ENCODE results near the gene HTT.

The HTT gene

DNA sequence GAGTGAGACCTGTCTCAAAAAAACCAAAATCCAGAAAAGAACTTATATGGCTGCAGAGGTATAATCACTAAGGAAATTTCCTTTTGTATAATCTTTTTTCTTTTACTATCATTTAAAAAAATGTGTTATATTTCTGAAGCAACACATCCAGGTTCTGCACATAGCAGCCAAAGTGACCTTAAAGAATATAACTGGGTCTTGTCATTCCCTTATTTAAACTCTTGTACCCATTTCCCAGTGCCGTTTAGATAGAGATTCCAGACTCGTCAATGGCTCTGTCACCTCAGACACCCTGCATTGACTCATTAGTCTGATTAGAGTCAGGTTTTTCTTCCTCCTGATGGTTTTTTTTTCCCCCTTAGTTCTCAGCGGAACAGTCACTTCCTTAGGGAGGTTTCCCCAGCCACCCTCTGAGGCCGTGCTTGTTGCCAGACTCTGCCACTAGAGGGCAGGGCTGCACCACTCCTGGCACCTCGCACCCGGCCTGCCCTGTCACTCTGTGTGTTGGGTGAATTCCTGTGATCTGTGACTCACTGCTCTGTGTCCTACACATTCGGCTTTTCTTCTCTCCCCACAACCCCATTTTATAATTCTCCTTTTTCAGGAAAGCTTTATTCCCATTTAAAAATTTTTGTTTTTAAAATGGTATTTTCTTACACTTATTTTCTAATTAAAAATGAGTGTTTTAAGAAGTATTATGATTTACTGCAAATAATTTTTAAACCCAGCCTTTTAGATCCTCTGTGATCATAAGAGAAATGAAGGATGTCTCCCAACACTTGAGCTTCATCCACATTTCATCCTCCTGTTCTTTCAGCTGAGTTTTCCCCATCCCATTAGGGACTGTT is 32.1 kb downstream of the HTT start:
- TF ChIP-seq JUND (IDR thresholded peaks at IDR 0.05; ENCODE audit: low read depth), result no peak
- DNase-seq (ENCODE audit: low read depth in 1 of 2, low spot score in 1 of 2), result peak; percentile 86 to 88
- in situ Hi-C loops (cut with HindIII; ENCODE audit: low pct_unique_long_range_greater_than_20kb, low sequenced_read_pairs), result no loop called here

DNA sequence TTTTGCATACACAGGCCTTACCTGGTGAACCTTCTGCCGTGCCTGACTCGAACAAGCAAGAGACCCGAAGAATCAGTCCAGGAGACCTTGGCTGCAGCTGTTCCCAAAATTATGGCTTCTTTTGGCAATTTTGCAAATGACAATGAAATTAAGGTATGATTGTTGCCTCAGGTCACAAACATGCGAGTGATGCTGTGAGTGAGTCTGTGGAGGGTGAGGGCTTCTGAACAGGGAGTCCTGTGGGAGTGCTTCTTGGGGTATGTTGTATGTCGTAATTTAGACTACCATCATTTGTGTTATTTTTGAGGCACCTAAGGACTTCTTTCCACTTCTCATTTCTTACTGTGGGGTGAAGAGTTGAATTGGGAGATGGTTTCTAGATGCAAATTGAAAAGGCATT is 32.8 kb downstream of the HTT start:
- in situ Hi-C loops (cut with HindIII; ENCODE audit: low pct_unique_long_range_greater_than_20kb, low sequenced_read_pairs), result no loop called here
- DNase-seq (ENCODE audit: low read depth in 1 of 2, low spot score in 1 of 2), result no peak
- TF ChIP-seq JUND (IDR thresholded peaks at IDR 0.05; ENCODE audit: low read depth), result no peak

DNA sequence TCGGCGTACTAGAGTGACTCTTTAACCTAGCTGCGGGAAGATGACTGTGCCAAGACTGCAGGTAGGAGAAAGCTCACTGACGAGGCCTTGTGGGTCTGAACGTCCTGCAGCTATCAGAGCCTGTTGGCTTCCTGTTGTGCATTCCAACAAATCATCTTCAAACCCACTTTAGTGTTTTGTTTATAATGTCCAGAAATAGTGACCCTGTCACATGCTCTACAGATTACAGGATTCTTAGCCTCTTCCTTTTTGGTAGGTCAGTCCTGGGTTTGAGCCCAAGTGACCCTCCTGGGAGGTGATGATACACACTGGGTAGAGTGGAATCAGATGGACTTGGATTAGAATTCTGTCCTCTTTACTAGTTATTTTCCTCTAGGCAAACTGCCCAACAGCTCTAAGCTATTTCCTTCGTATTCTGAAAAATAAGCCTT is 33.2 kb downstream of the HTT start:
- in situ Hi-C loops (cut with HindIII; ENCODE audit: low pct_unique_long_range_greater_than_20kb, low sequenced_read_pairs), result no loop called here
- TF ChIP-seq JUND (IDR thresholded peaks at IDR 0.05; ENCODE audit: low read depth), result no peak
- no peak for DNase-seq (ENCODE audit: low read depth in 1 of 2, low spot score in 1 of 2)

DNA sequence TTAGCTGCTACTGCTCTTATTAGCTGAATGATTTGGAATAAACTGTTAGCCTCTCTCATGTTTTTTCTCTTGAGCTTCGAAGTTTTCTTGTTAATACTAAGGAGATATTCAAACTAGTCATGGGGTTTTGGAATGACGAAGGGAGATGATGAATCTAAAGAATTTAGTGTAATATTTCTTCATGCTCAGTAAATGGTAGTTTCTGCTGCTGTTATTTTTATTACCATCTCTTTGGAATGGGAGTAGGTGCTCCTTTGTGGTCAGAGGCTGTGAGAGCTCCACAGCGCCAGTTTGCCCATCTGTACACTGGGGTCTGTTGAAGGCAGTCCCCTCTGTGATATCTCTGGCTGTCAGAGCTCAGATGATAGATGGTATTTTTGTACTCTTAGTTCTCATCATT is 33.7 kb downstream of the HTT start:
- no peak for DNase-seq (ENCODE audit: low read depth in 1 of 2, low spot score in 1 of 2)
- no peak for TF ChIP-seq JUND (IDR thresholded peaks at IDR 0.05; ENCODE audit: low read depth)
- in situ Hi-C loops (cut with HindIII; ENCODE audit: low pct_unique_long_range_greater_than_20kb, low sequenced_read_pairs), result no loop called here

DNA sequence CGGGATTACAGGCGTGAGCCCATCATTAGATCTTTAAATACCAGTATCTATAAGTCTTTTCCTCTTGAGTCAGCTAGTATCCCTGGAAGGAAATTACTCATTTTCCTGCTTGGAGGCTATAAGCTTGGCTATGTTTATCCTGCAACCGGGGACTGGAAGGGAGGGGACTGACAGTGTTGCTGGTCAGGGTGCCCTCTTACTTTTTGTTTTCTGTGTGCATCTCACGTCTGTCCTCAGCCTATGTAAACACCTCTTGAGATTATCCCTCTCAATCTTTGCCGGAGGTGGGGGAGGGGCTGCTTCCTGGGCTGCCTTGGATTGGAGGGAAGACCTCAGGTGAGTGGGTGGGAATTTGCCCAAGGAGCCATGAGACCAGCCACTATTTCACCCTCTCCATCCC is 37.0 kb downstream of the HTT start:
- peak; percentile 64; the same call in 1 of the 2 replicates for TF ChIP-seq JUND (IDR thresholded peaks at IDR 0.05; ENCODE audit: low read depth)
- in situ Hi-C loops (cut with HindIII; ENCODE audit: low pct_unique_long_range_greater_than_20kb, low sequenced_read_pairs), result no loop called here
- peak in 1 of 2 experiments; percentile 99 for DNase-seq (ENCODE audit: low read depth in 1 of 2, low spot score in 1 of 2)

DNA sequence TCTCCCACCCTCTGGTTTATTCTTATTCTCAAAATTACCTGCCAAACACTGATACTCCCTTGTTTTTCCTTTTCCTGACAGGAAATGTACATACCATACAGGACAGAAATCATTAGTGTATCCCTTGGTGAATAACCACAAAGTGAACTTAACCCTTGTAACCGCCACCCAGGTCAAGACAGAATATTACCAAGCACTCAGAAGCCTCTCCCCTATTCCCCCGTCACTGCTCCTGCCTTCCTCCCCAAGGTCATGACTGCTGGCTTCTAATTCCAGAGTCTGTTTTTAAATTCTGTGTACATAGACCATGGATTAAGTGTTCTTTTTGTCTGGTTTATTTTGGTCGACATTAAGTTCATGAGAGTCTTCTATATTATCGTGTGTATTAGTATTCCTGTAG is 37.7 kb downstream of the HTT start:
- DNase-seq (ENCODE audit: low read depth in 1 of 2, low spot score in 1 of 2), result peak in 1 of 2 experiments; percentile 84
- in situ Hi-C loops (cut with HindIII; ENCODE audit: low pct_unique_long_range_greater_than_20kb, low sequenced_read_pairs), result no loop called here
- no peak for TF ChIP-seq JUND (IDR thresholded peaks at IDR 0.05; ENCODE audit: low read depth)

DNA sequence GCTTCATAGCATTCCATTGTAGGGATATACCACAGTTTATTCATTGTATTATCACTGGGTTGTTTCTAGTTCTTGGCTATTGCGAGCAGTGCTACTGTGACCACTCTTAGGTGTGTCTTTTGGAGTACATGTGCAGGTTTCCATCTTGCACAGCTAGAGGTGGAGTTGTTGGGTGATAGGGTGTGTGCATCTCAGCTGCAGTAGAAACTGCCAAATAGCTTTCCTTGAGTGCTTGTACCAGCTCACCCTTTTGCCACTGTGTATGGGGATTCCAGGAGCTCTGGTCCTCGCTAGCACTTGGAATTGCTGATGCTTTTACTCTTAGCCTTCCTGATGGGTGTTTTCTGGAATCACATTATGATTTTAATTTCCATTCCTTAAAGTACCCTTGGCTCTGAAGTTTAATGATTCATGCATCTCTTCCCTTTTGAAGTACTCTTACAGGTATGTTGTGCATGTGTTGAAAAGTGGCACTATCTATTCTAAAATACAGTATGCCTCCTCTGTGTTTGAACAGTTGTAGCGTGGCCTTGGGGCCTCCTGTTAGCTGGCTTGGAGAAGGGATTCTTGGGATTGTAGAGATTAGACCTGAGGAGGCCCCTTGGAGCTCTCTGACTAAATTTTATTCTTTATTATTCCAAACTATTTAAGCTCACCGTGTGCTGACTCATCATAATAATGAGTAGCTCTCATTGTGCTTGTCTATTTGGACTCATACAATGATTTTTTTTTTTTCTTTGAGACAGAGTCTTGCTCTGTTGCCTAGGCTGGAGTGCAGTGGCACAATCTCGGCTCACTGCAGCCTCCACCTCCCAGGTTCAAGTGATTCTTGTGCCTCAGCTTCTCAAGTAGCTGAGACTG is 38.4 kb downstream of the HTT start:
- in situ Hi-C loops (cut with HindIII; ENCODE audit: low pct_unique_long_range_greater_than_20kb, low sequenced_read_pairs), result no loop called here
- DNase-seq (ENCODE audit: low read depth in 1 of 2, low spot score in 1 of 2), result peak in 1 of 2 experiments; percentile 43
- no peak for TF ChIP-seq JUND (IDR thresholded peaks at IDR 0.05; ENCODE audit: low read depth)

DNA sequence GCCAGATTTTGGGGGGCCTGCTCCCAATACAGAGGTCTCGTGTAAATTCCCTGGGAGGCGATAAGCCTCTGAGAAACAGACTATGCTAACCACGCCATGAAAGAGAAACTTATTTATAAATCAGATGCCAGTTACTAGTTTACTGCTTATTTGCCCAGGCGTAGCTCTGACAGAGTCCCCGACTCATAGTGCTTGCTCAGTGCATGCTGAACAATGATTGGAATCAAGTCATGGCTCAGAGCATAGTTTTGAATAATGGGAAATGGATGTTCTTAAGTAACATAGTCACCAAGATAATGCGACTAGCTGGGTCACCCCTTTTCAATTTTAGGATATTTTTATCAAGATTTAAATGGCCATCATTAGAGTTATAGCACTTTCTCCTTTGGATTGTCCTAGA is 39.9 kb downstream of the HTT start:
- DNase-seq (ENCODE audit: low read depth in 1 of 2, low spot score in 1 of 2), result no peak
- in situ Hi-C loops (cut with HindIII; ENCODE audit: low pct_unique_long_range_greater_than_20kb, low sequenced_read_pairs), result no loop called here
- no peak for TF ChIP-seq JUND (IDR thresholded peaks at IDR 0.05; ENCODE audit: low read depth)

DNA sequence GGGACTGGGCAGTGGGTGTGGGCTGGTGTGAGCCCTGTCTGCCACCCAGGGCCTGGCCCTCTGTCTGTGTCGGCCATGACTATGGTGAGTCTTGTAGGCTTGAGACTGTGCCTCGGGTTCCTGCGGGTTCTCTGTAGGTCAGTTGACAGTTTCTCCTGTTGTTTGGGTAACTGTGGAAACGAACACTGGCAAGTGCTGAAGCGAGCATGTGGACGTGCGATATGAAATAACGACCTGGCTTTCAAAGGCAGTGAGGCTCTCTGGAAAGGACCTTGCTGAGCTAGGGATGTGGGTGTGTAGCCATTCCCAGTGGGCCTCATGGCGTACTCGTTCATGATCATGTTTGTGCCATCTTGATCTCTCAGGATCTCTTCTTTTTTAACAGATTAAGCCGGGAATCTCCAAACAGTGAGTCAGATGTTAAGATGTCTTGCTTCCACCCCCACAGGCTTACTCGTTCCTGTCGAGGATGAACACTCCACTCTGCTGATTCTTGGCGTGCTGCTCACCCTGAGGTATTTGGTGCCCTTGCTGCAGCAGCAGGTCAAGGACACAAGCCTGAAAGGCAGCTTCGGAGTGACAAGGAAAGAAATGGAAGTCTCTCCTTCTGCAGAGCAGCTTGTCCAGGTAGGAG is 41.3 kb downstream of the HTT start:
- in situ Hi-C loops (cut with HindIII; ENCODE audit: low pct_unique_long_range_greater_than_20kb, low sequenced_read_pairs), result no loop called here
- TF ChIP-seq JUND (IDR thresholded peaks at IDR 0.05; ENCODE audit: low read depth), result no peak
- no peak for DNase-seq (ENCODE audit: low read depth in 1 of 2, low spot score in 1 of 2)

DNA sequence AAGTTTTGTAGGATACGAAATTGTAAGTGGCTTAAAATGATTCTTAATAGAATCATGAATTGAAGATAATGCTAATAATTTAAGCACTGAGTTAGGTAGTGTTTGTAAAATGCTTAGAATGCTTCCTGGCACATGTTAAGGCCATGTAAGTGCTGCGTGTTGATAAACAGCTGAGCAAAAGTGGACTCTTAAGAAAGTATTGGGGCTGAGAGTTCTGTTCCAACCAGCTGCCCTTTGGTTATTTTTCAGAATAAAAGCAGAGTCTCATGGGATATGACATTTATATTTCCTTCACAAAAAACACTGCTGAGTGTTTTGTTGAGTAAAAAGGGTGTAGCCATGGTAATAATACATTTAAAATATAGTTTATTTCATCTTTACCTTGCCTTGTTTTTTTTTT is 42.5 kb downstream of the HTT start:
- in situ Hi-C loops (cut with HindIII; ENCODE audit: low pct_unique_long_range_greater_than_20kb, low sequenced_read_pairs), result no loop called here
- no peak for DNase-seq (ENCODE audit: low read depth in 1 of 2, low spot score in 1 of 2)
- TF ChIP-seq JUND (IDR thresholded peaks at IDR 0.05; ENCODE audit: low read depth), result no peak

DNA sequence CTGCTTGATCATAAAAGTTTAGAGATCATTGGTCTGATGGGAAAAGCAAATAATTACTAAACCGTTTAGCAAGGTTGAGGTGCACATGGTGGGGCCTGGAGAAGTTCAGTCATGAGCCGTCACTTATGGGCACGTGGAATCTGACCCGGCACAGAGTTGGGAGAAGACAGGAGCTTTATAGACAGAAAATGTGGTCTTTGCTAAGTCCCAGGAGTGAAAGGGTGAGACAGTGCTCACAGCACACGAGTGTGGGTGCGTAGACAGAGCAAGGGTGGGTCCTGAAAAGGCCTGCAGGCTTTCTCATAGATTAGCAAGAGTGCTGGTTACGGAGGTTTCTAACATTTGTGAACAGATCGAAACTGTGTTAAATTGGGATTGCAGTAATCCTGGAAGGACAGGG is 43.8 kb downstream of the HTT start:
- in situ Hi-C loops (cut with HindIII; ENCODE audit: low pct_unique_long_range_greater_than_20kb, low sequenced_read_pairs), result no loop called here
- DNase-seq (ENCODE audit: low read depth in 1 of 2, low spot score in 1 of 2), result peak in 1 of 2 experiments; percentile 51
- no peak for TF ChIP-seq JUND (IDR thresholded peaks at IDR 0.05; ENCODE audit: low read depth)

DNA sequence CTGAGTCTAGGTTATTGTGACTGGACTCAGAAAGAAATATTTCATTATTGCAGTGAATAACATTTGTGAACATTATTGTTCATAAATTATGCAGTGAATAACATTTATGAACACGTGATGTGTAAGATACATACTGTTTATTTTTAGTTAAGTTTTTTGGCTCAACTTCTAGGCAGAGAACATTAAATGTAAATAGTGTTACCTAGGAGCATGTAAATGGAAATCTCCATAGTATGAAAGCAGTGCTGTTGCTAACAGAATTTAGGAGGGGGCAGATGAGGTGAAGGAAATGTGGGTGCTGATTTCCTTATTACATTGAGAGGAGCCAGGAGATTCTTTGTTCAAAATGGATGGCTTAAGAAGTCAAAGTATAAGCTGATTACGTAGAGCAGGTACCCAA is 45.0 kb downstream of the HTT start:
- no peak for TF ChIP-seq JUND (IDR thresholded peaks at IDR 0.05; ENCODE audit: low read depth)
- in situ Hi-C loops (cut with HindIII; ENCODE audit: low pct_unique_long_range_greater_than_20kb, low sequenced_read_pairs), result no loop called here
- no peak for DNase-seq (ENCODE audit: low read depth in 1 of 2, low spot score in 1 of 2)

DNA sequence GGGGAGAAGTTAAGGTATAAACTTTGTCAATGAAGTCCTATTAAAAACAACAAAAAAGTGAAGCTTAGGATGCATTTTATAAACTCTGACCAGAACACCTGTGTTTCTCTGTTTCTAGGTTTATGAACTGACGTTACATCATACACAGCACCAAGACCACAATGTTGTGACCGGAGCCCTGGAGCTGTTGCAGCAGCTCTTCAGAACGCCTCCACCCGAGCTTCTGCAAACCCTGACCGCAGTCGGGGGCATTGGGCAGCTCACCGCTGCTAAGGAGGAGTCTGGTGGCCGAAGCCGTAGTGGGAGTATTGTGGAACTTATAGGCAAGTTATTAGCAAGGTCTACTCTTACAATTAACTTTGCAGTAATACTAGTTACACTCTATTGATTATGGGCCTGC is 46.6 kb downstream of the HTT start:
- in situ Hi-C loops (cut with HindIII; ENCODE audit: low pct_unique_long_range_greater_than_20kb, low sequenced_read_pairs), result no loop called here
- no peak for DNase-seq (ENCODE audit: low read depth in 1 of 2, low spot score in 1 of 2)

More for the DNA sequence above, 46.6 kb downstream of the HTT start:
- no peak for TF ChIP-seq JUND (IDR thresholded peaks at IDR 0.05; ENCODE audit: low read depth)
